Activated T-cell treated with anti-CD3 and anti-CD28 coated beads, Interleukin-2, amount 50 U/mL, for 4 hours (primary cell): Measurements from ENCODE around the gene OR1J2. TPM values are rescaled to one million over a fixed set of nuclear protein-coding genes. Genes with fewer than 3 reads are reported as not detected.
A peak's percentile ranks its signal among the peaks of the same experiment; 100 is the strongest.

Experiments
- ATAC-seq, 2 donors: fragments of 200-7000 bp; cut with Tn5 transposase; one replicate each; pipeline ENCODE4 v1.10.0; 2021
- DNase-seq: peaks from one replicate; pipeline ENCODE4 v3.0.0-alpha.2; 2020
- H3K27me3 Mint-ChIP-seq: one replicate; pipeline ENCODE4 v1.8.0; 2021; ENCODE audit warnings: low read depth, mixed read lengths
- H3K36me3 Mint-ChIP-seq: one replicate; pipeline ENCODE4 v1.8.0; 2022; ENCODE audit warnings: mixed read lengths; ENCODE audit not compliant: insufficient read depth
- H3K4me1 Mint-ChIP-seq: one replicate; pipeline ENCODE4 v1.8.0; 2021; ENCODE audit warnings: low read depth, mixed read lengths
- H3K4me3 Mint-ChIP-seq: one replicate; pipeline ENCODE4 v1.8.0; 2021; ENCODE audit warnings: mild to moderate bottlenecking, moderate library complexity, mixed read lengths
- H3K9me3 Mint-ChIP-seq: one replicate; pipeline ENCODE4 v1.8.0; 2021; ENCODE audit warnings: mixed read lengths
- total RNA-seq, 3 donors: library from RNA; stranded (reverse); gene quantifications; one replicate each; pipeline ENCODE4 v1.2.1, GENCODE V29; 2021

OR1J2 gene, protein sequence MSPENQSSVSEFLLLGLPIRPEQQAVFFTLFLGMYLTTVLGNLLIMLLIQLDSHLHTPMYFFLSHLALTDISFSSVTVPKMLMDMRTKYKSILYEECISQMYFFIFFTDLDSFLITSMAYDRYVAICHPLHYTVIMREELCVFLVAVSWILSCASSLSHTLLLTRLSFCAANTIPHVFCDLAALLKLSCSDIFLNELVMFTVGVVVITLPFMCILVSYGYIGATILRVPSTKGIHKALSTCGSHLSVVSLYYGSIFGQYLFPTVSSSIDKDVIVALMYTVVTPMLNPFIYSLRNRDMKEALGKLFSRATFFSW
- total RNA-seq, result not detected

DNA sequence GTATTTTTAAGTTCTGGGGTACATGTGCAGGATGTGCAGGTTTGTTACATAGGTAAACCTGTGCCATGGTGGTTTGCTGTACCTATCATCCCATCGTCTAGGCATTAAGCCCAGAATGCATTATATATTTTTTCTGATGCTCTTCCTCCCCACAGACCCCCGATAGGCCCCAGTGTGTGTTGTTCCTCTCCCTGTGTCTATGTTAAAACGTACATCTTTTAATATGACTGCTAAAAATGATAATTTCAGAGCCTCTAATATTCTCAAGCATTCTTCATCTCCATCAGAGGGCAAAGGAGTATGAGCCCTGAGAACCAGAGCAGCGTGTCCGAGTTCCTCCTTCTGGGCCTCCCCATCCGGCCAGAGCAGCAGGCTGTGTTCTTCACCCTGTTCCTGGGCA, at the start of gene OR1J2:
TSS of gene OR1J2 (plus strand) at position 301 of the 400 bp plus-strand sequence. CDS start at position 301, 0 bp downstream.
- no peak for DNase-seq
- no peak within 1 kb of the TSS for H3K4me3 Mint-ChIP-seq
- no peak for ATAC-seq
- H3K36me3 Mint-ChIP-seq, result no peaks in the 10 kb centered on the region
- H3K9me3 Mint-ChIP-seq, result no peaks in the 10 kb centered on the region
- peaks cover 23% of the 10 kb centered on the region for H3K27me3 Mint-ChIP-seq
- H3K4me1 Mint-ChIP-seq, result no peaks in the 10 kb centered on the region

DNA sequence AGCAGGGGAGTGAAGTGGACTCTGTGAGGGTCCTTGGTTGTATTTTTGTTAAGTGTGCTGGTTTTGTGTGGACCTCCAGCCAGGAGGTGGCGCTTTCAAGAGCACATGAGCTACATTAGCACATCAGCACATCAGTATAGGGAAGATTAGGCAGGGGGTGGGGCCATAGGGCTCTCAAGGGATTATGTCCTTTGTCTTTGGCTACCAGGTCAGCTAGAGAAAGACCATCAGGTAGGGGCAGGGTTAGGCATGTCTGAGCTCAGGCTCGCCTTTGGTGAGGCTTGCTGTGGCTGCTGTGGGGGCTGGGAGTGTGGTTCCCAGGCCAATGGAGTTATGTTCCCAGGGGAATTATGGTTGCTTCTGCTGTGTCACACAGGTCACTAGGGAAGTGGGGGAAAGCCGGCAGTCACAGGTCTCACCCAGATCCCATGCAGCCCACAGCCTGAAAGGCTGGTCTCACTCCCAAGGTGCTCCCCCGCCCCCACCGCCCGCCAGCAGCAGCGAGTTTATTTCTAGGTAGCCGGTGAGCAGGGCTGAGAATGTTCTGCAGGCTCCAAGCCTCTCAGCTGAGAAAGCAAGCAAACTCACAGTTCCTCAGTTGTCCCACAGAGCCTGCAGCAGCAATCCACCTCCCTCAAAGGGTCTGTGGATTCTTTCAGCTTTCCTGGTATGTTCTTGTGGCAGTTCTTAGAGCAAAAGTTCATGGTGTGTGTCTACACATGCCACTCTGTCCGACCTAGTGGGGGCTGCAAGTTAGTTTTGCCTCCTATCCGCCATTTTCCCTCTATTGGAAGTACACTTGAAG, 46.6 kb upstream of the OR1J2 start:
- Mint-ChIP-seq H3K27me3 (peaks cover 23% of the 10 kb centered on the region), H3K36me3 (no peaks in the 10 kb centered on the region), H3K9me3 (no peaks in the 10 kb centered on the region), H3K4me1 (peaks cover 8% of the 10 kb centered on the region), H3K4me3 (peak overlapping the region; percentile 80)
- ATAC-seq (no peak), DNase-seq (no peak)

DNA sequence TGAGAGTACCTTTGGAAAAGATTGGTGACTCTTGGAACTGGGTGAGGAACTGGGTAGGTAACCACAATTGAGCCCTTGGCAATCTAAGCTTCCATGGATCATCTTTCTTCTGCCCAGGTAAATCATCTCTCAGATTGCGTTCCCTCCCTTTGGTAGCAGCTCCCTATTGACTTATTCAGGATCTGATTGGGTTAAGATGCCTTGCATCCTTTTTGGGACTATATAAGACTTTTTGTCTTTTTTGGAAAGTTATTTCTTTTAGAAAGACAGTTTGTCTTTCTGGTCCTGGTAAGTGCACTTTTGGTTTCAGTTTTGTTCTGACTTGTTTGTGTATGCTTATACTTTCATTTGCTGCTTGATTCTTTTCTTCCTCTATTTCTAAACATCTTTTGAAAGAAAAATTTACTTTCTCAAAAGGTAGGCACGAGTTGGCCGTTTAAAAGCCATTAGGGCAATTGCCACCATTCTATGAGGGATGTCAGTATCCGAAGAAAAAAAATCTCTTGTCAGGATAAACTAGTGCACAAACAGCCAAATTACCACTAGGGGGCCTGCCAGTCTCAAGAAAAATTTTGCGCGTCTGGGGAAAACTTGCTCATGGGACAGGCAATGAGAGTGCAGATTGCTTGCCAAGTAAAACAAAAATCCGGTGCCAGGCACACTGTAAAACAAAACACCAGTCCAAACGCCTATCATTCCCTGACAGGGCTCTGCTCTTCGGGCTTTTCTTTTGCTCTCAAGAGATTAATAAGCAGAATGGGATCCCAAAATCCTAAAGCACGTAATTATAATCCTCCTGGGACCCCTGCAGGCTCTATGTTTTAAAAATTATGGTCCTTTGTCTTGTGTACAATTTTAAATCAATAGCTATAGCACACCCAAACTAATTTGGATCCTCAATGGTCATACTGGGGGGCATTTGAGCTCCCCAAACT, 45.7 kb upstream of the OR1J2 start:
- peaks cover 21% of the 10 kb centered on the region for H3K27me3 Mint-ChIP-seq
- peak; percentile 77 to 78 for ATAC-seq

DNA sequence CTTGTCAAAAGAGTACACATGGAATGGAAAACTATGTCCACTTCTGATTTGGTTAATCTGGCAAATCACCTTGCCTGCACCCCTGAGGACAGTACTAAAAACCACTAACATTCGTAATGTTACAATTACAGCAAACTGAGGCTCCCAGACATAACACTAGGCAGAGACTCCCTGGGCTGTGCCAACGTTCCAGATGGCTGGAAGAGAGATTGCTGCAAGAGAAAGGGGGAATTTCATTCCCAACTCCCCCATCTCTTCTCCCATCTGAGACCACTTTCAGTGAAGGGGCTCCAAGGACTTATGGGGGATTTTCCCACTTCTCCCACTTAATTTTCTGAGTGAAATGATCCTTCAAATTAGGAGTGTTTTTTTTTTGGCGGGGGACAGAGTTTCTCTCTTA, 44.1 kb upstream of the OR1J2 start:
- Mint-ChIP-seq H3K4me3 (no peak overlapping the region), H3K27me3 (peaks cover 14% of the 10 kb centered on the region), H3K4me1 (peaks cover 8% of the 10 kb centered on the region), H3K36me3 (no peaks in the 10 kb centered on the region), H3K9me3 (no peaks in the 10 kb centered on the region)
- no peak for DNase-seq
- ATAC-seq, result no peak

More for the DNA sequence above, 45.7 kb upstream of the OR1J2 start:
- peak; percentile 52 for DNase-seq
- no peaks in the 10 kb centered on the region for H3K36me3 Mint-ChIP-seq
- no peaks in the 10 kb centered on the region for H3K9me3 Mint-ChIP-seq
- peak overlapping the region; percentile 80 for H3K4me3 Mint-ChIP-seq
- peaks cover 8% of the 10 kb centered on the region for H3K4me1 Mint-ChIP-seq

DNA sequence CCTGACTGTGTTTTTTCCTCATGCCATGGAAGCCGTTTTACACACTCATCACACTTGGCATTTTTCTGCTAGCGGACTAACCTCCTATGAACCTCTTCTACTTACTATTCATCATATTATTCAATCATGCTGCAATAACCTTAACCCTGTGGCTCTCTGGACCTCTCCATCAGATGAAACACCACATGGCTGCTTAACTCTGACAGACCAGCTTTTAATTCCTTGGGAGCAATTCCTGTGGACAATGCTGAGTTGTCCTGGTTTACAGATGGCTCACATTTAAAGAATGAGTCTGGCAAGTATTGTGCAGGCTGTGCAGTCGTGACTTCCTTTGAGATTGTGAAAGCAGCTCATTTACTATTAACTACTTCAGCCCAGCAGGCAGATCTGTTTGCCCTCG, 41.9 kb upstream of the OR1J2 start:
- Mint-ChIP-seq H3K4me3 (no peak overlapping the region), H3K9me3 (no peaks in the 10 kb centered on the region), H3K4me1 (peaks cover 8% of the 10 kb centered on the region), H3K36me3 (no peaks in the 10 kb centered on the region), H3K27me3 (peaks cover under 1% of the 10 kb centered on the region)
- ATAC-seq (no peak), DNase-seq (no peak)

DNA sequence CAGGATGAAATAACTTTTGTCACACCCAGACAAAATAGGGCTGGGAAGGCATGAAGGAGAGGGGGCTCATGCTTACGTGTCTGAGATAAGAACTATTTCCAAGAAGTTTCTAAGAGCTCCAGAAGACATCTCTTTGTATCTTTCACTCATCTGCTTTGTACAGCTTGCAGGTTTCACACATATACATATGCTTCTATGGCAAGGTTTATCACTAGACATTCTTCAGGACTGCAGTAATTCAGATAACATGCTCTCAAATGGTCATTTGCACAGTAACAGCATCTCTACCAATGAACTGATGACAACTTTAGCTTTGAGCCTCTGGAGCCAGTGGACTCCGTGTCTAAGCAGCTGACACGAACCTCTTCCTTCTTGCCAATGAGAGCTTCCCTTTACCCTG, 36.0 kb upstream of the OR1J2 start:
- no peak overlapping the region for H3K4me3 Mint-ChIP-seq
- no peaks in the 10 kb centered on the region for H3K4me1 Mint-ChIP-seq
- no peak for DNase-seq
- H3K36me3 Mint-ChIP-seq, result no peaks in the 10 kb centered on the region
- no peaks in the 10 kb centered on the region for H3K9me3 Mint-ChIP-seq
- no peak for ATAC-seq
- peaks cover 12% of the 10 kb centered on the region for H3K27me3 Mint-ChIP-seq

DNA sequence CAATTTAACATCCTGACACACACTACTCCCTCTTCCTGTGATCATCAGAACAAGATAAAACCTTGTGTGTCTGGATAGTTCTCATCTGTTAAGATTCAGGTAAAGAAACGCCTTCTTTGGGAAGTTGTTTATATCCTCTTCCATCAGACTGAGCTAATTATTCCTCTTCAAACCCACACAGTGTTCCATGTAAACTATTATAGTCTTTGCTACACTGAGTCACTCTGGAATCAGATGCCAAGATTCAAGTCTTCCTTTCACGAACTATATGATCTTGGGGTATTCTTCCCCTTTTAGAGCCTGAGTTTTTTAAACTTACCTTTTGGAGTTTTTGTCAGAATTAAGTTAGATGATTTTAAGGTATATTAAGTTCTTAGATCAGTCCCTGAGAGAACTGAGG, 34.9 kb upstream of the OR1J2 start:
- DNase-seq (no peak), ATAC-seq (no peak)
- H3K4me3 Mint-ChIP-seq, result no peak overlapping the region
- H3K9me3 Mint-ChIP-seq, result no peaks in the 10 kb centered on the region
- H3K4me1 Mint-ChIP-seq, result no peaks in the 10 kb centered on the region
- H3K27me3 Mint-ChIP-seq, result peaks cover 12% of the 10 kb centered on the region
- no peaks in the 10 kb centered on the region for H3K36me3 Mint-ChIP-seq

DNA sequence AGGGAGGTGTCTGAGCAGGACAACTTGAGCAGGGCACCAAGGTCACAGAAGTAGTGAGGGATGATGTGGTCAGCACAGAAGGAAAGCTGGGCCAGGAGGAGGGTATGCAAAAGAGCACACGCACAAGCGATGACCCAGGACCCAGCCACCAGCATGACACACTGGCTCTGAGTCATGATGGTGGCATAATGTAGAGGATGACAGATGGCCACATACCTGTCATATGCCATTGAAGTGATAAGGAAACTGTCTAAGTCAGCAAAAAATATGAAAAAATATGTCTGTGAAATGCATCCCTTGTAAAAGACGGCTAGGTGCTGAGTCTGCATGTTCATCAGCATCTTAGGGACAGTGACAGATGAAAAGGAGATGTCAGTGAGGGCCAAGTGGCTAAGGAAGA, 33.3 kb upstream of the OR1J2 start:
- ATAC-seq, result peak; percentile 40 to 62
- Mint-ChIP-seq H3K9me3 (no peaks in the 10 kb centered on the region), H3K36me3 (no peaks in the 10 kb centered on the region), H3K4me3 (no peak overlapping the region), H3K4me1 (no peaks in the 10 kb centered on the region), H3K27me3 (peaks cover 17% of the 10 kb centered on the region)
- no peak for DNase-seq

DNA sequence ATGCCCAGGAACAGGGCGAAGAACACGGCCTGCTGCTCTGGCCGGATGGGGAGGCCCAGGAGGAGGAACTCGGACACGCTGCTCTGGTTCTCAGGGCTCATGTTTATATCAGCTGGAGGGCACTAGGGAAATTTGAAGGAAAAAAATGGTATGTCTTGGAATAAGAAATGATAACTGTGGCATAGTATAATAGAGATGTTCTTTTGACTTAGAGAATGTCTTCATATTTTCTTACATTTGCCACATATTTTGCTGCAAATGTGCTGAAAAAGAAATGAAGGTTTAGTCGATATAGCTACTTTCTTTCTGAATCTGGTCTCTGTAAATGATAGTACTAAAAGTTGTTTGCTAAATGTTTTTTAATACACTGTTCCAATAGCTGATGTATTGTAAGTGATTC, 32.8 kb upstream of the OR1J2 start, which contains the start of gene OR1J1:
TSS of gene OR1J1 (minus strand) at position 101 of the 400 bp plus-strand sequence. CDS start at position 101, 0 bp downstream.
- H3K36me3 Mint-ChIP-seq, result no peaks in the 10 kb centered on the region
- H3K27me3 Mint-ChIP-seq, result peaks cover 17% of the 10 kb centered on the region
- DNase-seq (no peak), ATAC-seq (no peak)
- no peak within 1 kb of the TSS for H3K4me3 Mint-ChIP-seq
- no peaks in the 10 kb centered on the region for H3K9me3 Mint-ChIP-seq
- H3K4me1 Mint-ChIP-seq, result no peaks in the 10 kb centered on the region

DNA sequence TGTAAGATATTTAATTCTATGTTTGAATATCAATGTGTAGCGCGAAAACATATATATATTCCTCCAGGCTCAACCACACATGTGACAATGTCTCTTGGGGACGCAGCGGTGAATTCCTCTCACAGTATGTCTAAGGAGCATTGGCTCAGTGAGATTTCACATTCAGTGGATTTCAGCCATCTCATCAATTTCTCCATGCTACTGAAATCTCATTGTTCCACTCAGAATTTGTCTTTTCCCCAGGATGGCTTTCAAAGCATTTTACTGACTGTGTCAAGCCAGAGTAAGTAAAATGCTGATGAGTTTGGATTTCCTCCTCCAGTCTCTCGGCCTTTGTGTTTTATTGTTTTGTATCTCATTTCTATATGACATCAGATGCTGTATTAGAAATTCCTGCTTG, 31.5 kb upstream of the OR1J2 start:
- H3K9me3 Mint-ChIP-seq, result no peaks in the 10 kb centered on the region
- no peak for ATAC-seq

DNA sequence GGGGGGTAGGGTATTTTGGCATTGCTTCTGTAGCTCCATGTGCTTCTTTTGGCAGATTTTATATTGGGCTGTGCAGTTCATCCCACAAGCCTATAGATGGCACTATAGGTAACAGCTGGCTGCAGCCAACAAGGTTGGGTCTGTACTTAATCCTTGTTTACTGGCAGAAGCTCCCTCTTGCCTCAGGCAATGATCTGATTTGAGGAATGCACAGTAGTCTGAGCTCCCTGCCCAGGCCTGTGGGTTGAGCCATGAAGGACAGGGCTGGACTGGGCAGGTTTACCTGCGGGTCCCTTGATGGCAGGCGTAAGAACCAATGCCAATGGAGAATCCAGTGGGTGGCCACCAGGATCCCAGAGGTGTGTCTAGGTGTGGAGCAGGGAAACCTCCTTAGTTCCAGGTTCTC, 11.7 kb upstream of the OR1J2 start:
- Mint-ChIP-seq H3K36me3 (no peaks in the 10 kb centered on the region), H3K4me1 (no peaks in the 10 kb centered on the region), H3K4me3 (no peak overlapping the region), H3K27me3 (peaks cover 36% of the 10 kb centered on the region), H3K9me3 (peaks cover 7% of the 10 kb centered on the region)
- ATAC-seq (peak; percentile 48 to 60), DNase-seq (no peak)

More for the DNA sequence above, 31.5 kb upstream of the OR1J2 start:
- Mint-ChIP-seq H3K27me3 (peaks cover 15% of the 10 kb centered on the region), H3K4me3 (no peak overlapping the region), H3K4me1 (no peaks in the 10 kb centered on the region), H3K36me3 (no peaks in the 10 kb centered on the region)
- no peak for DNase-seq

DNA sequence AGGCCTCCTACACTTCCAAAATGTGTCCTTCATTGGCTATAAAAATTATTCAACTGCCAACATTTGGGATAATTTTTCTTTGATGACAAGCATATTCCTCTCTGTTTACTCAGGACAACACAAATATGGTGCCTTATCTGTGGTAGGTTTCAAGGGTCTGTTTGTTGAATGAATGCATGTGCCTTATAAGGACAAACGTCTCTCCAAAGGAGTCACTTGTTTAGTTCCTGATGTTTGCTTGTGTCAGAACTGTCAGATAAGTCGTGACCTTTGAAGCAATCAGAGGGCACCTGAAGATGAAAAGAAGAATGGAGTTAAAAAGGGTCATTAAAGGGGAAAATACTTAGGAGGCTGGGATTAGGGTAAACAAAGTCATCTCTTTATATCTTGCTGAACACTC, 3.6 kb upstream of the OR1J2 start:
- no peak for ATAC-seq

DNA sequence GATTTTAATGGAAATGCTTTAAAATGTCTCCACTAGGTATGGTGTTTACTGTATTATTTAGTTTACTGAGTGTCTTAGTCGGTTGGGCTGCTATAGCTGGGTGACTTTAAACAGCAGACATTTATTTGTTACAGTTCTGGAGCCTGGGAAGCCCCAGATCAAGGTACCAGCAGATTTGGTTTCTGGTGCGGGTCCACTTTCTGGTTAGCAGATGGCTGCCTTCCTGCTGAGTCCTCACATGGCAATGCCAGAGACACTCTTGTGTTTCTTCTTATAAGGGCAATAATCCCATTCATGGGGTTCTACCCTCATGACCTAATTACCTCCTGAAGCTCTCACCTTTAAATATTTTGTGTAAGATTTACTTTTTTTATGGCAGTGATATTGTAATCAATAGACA, 7.6 kb downstream of the OR1J2 start:
- no peaks in the 10 kb centered on the region for H3K4me1 Mint-ChIP-seq
- no peak overlapping the region for H3K4me3 Mint-ChIP-seq
- no peaks in the 10 kb centered on the region for H3K36me3 Mint-ChIP-seq
- H3K27me3 Mint-ChIP-seq, result peaks cover 15% of the 10 kb centered on the region
- no peaks in the 10 kb centered on the region for H3K9me3 Mint-ChIP-seq
- ATAC-seq (no peak), DNase-seq (no peak)

More for the DNA sequence above, 3.6 kb upstream of the OR1J2 start:
- no peaks in the 10 kb centered on the region for H3K9me3 Mint-ChIP-seq
- no peak for DNase-seq
- no peaks in the 10 kb centered on the region for H3K36me3 Mint-ChIP-seq
- no peak overlapping the region for H3K4me3 Mint-ChIP-seq
- H3K27me3 Mint-ChIP-seq, result peaks cover 17% of the 10 kb centered on the region
- H3K4me1 Mint-ChIP-seq, result no peaks in the 10 kb centered on the region

DNA sequence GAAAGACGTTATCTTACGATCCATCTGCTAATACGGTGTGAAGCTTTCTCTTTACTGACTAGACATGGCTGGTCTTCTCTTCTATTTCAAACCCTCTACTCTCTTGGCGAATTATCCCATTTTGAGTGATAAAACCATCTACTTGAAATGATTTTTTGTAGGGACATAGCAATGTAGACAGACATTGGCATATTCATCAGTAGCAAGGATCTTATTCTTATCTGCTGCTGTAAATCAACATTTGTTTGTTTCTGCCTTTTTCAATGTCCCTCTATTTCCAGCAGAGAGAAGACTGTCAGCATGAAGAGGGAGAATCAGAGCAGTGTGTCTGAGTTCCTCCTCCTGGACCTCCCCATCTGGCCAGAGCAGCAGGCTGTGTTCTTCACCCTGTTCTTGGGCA, 8.2 kb downstream of the OR1J2 start, which contains the start of gene OR1J4:
TSS of gene OR1J4 (plus strand) at position 301 of the 400 bp plus-strand sequence. CDS start at position 301, 0 bp downstream.
- no peaks in the 10 kb centered on the region for H3K4me1 Mint-ChIP-seq
- H3K9me3 Mint-ChIP-seq, result no peaks in the 10 kb centered on the region
- H3K36me3 Mint-ChIP-seq, result no peaks in the 10 kb centered on the region
- peaks cover 12% of the 10 kb centered on the region for H3K27me3 Mint-ChIP-seq
- H3K4me3 Mint-ChIP-seq, result no peak within 1 kb of the TSS
- no peak for ATAC-seq
- no peak for DNase-seq
